Measurements from ENCODE around the gene RAD9A. TPM values are rescaled to one million over a fixed set of nuclear protein-coding genes. Genes with fewer than 3 reads are reported as not detected.

Gene RAD9A
- polyA plus RNA-seq, 1 of the 3 experiments (the other 2 are of a cell fraction): 22.3 TPM

- no peak for TF ChIP-seq USF2 (IDR thresholded peaks at IDR 0.05; ENCODE audit: borderline replicate concordance, low read depth, low read length)
- peak; percentile 97 for TF ChIP-seq YY1 (IDR thresholded peaks at IDR 0.05; ENCODE audit: low read depth)
- no peak for TF ChIP-seq TCF12 (IDR thresholded peaks at IDR 0.05)
- TF ChIP-seq TEAD4 (IDR thresholded peaks at IDR 0.05; ENCODE audit: borderline replicate concordance, insufficient read depth): no peak
- peak; percentile 91 for TF ChIP-seq SIN3A (IDR thresholded peaks at IDR 0.05; ENCODE audit: borderline replicate concordance, low read depth, low read length)
- TF ChIP-seq FOSL2 (IDR thresholded peaks at IDR 0.05; ENCODE audit: borderline replicate concordance, low read depth): no peak
- no peak for TF ChIP-seq JUND (IDR thresholded peaks at IDR 0.05)
- TF ChIP-seq ELF1 (IDR thresholded peaks at IDR 0.05): peak; percentile 86
- peak; percentile 20; the same call in 1 of the 2 replicates for TF ChIP-seq FOXJ3 (CRISPR knock-in tag; IDR thresholded peaks at IDR 0.05)
- peak; percentile 71 for TF ChIP-seq GABPA (IDR thresholded peaks at IDR 0.05; ENCODE audit: low read depth)
- TF ChIP-seq MXI1 (IDR thresholded peaks at IDR 0.05; ENCODE audit: low read depth, low read length): peak; percentile 69
- peak; percentile 88 for TF ChIP-seq POLR2AphosphoS5 (IDR thresholded peaks at IDR 0.05; ENCODE audit: low read depth, low read length)
- no peak; a peak in 1 of 4 replicates for TF ChIP-seq EP300 (IDR thresholded peaks at IDR 0.05; ENCODE audit: borderline replicate concordance in 1 of 2, low read depth in 1 of 2, low read length in 1 of 2)
- no peak for TF ChIP-seq REST (IDR thresholded peaks at IDR 0.05; ENCODE audit: low read depth, low read length)
- TF ChIP-seq PBX3 (IDR thresholded peaks at IDR 0.05): peak; percentile 90
- no peak for TF ChIP-seq GATA2 (CRISPR knock-in tag; IDR thresholded peaks at IDR 0.05)
- TF ChIP-seq ZBTB33 (IDR thresholded peaks at IDR 0.05; ENCODE audit: borderline replicate concordance, low read depth): no peak
- TF ChIP-seq RFX5 (IDR thresholded peaks at IDR 0.05; ENCODE audit: low read length): no peak
- no peak for TF ChIP-seq IRF3 (IDR thresholded peaks at IDR 0.05; ENCODE audit: low read depth, low read length)
- peak; percentile 69 for TF ChIP-seq TAF1 (IDR thresholded peaks at IDR 0.05; ENCODE audit: borderline replicate concordance, low read depth, low read length)
- no peak for TF ChIP-seq RAD21 (IDR thresholded peaks at IDR 0.05; ENCODE audit: low read length)
- TF ChIP-seq RCOR1 (IDR thresholded peaks at IDR 0.05; ENCODE audit: low read length): no peak
- TF ChIP-seq RXRA (IDR thresholded peaks at IDR 0.05; ENCODE audit: borderline replicate concordance, low read depth): no peak
- TF ChIP-seq SMC3 (IDR thresholded peaks at IDR 0.05; ENCODE audit: low read depth, low read length): no peak
These were observed 36.5 kb downstream of the RAD9A start, which contains the start of gene RPS6KB2 (continued) for GRCh38 chr11:67428052-67429001.
